Caco-2 (cell line): ENCODE measurements around the gene MS4A2. TPM values are rescaled to one million over a fixed set of nuclear protein-coding genes. Genes with fewer than 3 reads are reported as not detected.

Experiments
- BruUV-seq: library from RNA; stranded (reverse); fragments of 400-500 nt; replicated peaks from 2 replicates; lab custom pipeline; 2021; lab: Mats Ljungman, UMichigan
- CTCF ChIA-PET: fragments of 300-600 bp; sonication (Branson Sonifier 250); formaldehyde crosslinking; loops from one replicate; lab custom pipeline; 2022; ENCODE audit warnings: antibody characterized with exemption; lab: Charles Lee
- POLR2A ChIA-PET: fragments of 300-600 bp; sonication (Branson Sonifier 250); formaldehyde crosslinking; loops from one replicate; lab custom pipeline; 2022; ENCODE audit warnings: antibody characterized with exemption; lab: Charles Lee
- DNase-seq, 2 experiments: peaks; one replicate each; pipeline versions ENCODE4 v3.0.0 to v3.0.0-alpha.2; 2020 to 2022
- H3K27me3 ChIP-seq: replicated peaks from 2 replicates; pipeline ENCODE4 v1.6.0; 2011; ENCODE audit warnings: low read length; ENCODE audit not compliant: control insufficient read depth, insufficient read depth
- H3K36me3 ChIP-seq: 2 replicates; pipeline ENCODE4 v1.5.1; 2011; ENCODE audit warnings: low read length; ENCODE audit not compliant: control insufficient read depth, insufficient read depth
- H3K4me1 ChIP-seq: fragments of 250-450 bp; sonication (Bioruptor Pico); 2 replicates; pipeline ENCODE4 v1.5.1; 2020; ENCODE audit warnings: mild to moderate bottlenecking
- H3K4me3 ChIP-seq: 2 replicates; pipeline ENCODE4 v1.5.1; 2011; ENCODE audit warnings: low read depth, mild to moderate bottlenecking, control low read depth, low read length
- H3K9me3 ChIP-seq: fragments of 250-450 bp; sonication (Bioruptor Pico); 2 replicates; pipeline ENCODE4 v1.5.1; 2020; ENCODE audit warnings: mild to moderate bottlenecking, moderate library complexity
- H3K27ac Mint-ChIP-seq: one replicate; pipeline ENCODE4 v1.8.0; 2022; ENCODE audit warnings: mixed read lengths; ENCODE audit not compliant: unreplicated experiment
- H3K27me3 Mint-ChIP-seq: one replicate; pipeline ENCODE4 v1.8.0; 2022; ENCODE audit warnings: mixed read lengths; ENCODE audit not compliant: insufficient read depth, unreplicated experiment
- H3K36me3 Mint-ChIP-seq: one replicate; pipeline ENCODE4 v1.8.0; 2022; ENCODE audit warnings: mild to moderate bottlenecking, mixed read lengths; ENCODE audit not compliant: insufficient read depth, unreplicated experiment
- H3K4me1 Mint-ChIP-seq: one replicate; pipeline ENCODE4 v1.8.0; 2022; ENCODE audit warnings: low read depth, mixed read lengths; ENCODE audit not compliant: unreplicated experiment
- H3K4me3 Mint-ChIP-seq: one replicate; pipeline ENCODE4 v1.8.0; 2022; ENCODE audit warnings: mild to moderate bottlenecking, moderate library complexity, mixed read lengths; ENCODE audit not compliant: unreplicated experiment
- H3K9me3 Mint-ChIP-seq: one replicate; pipeline ENCODE4 v1.8.0; 2022; ENCODE audit warnings: mixed read lengths; ENCODE audit not compliant: unreplicated experiment
- CTCF ChIP-seq, 2 experiments: fragments of 200-600 bp in 1 of 2; IDR thresholded peaks; 1 replicate in 1 of 2; 2 replicates in 1 of 2; pipeline versions ENCODE4 v1.5.1 to v1.8.0; 2011 to 2022; ENCODE audit warnings: antibody characterized with exemption in 1 of 2, control low read depth in 1 of 2, inconsistent platforms in 1 of 2, low read depth in 1 of 2, low read length in 1 of 2, mild to moderate bottlenecking in 1 of 2, moderate library complexity in 1 of 2; ENCODE audit not compliant: insufficient read depth in 1 of 2, severe bottlenecking in 1 of 2, unreplicated experiment in 1 of 2
- intact Hi-C: fragments of 100-400 bp; cut with micrococcal nuclease; formaldehyde crosslinking; loops from one replicate; pipeline ENCODE4 v1.10.0; 2022; ENCODE audit not compliant: unreplicated experiment
- total RNA-seq: library from RNA; stranded (reverse); gene quantifications from 2 replicates; pipeline ENCODE4 v1.2.3, GENCODE V29; 2022

The MS4A2 gene
- total RNA-seq, 1 experiment from 2014 or later, result not detected

- BruUV-seq, result no TSS peak
- TF ChIP-seq CTCF (IDR thresholded peaks at IDR 0.05; ENCODE audit: insufficient read depth in 1 of 2, low read depth in 1 of 2, low read length in 1 of 2, severe bottlenecking in 1 of 2, unreplicated experiment in 1 of 2), result no peak
- H3K9me3 Mint-ChIP-seq, result no peaks in the 10 kb centered on the region
- H3K27ac Mint-ChIP-seq, result no peak overlapping the region
- no peaks in the 10 kb centered on the region for H3K36me3 Mint-ChIP-seq
- POLR2A ChIA-PET, result no interaction called here
- H3K4me3 Mint-ChIP-seq, result no peak overlapping the region
- CTCF ChIA-PET, result no interaction called here
- H3K4me1 Mint-ChIP-seq, result no peaks in the 10 kb centered on the region
- Histone ChIP-seq H3K4me1 (no peaks in the 10 kb centered on the region), H3K27me3 (no peaks in the 10 kb centered on the region), H3K9me3 (no peaks in the 10 kb centered on the region), H3K36me3 (no peaks in the 10 kb centered on the region), H3K4me3 (no peak overlapping the region)
- intact Hi-C loops, result no loop called here
- H3K27me3 Mint-ChIP-seq, result peaks cover 13% of the 10 kb centered on the region
- no peak for DNase-seq
Measured at GRCh38 chr11:60143768-60144167, 55.3 kb downstream of the MS4A2 start.

GRCh38 chr11:60145677-60146076 is 57.2 kb downstream of the MS4A2 start:
- no TSS peak for BruUV-seq
- intact Hi-C loops, result no loop called here
- 0 out of 2 replicates have a peak, but pooled peaks cover 2% of the 10 kb centered on the region for H3K9me3 ChIP-seq
- ChIA-PET POLR2A (no interaction called here), CTCF (no interaction called here)
- Mint-ChIP-seq H3K27ac (no peak overlapping the region), H3K9me3 (no peaks in the 10 kb centered on the region), H3K27me3 (peaks cover 5% of the 10 kb centered on the region), H3K4me3 (no peak overlapping the region), H3K36me3 (no peaks in the 10 kb centered on the region), H3K4me1 (no peaks in the 10 kb centered on the region)
- no peak for DNase-seq
- H3K27me3 ChIP-seq, result no peaks in the 10 kb centered on the region
- H3K4me3 ChIP-seq, result no peak overlapping the region
- no peaks in the 10 kb centered on the region for H3K4me1 ChIP-seq
- TF ChIP-seq CTCF (IDR thresholded peaks at IDR 0.05; ENCODE audit: insufficient read depth in 1 of 2, low read depth in 1 of 2, low read length in 1 of 2, severe bottlenecking in 1 of 2, unreplicated experiment in 1 of 2), result no peak
- H3K36me3 ChIP-seq, result no peaks in the 10 kb centered on the region

Other genes with a start within 250 kb of the MS4A2 start
- gene CBLIF, start 243.2 kb upstream of the MS4A2 start, total RNA-seq, result not detected in 2 replicates
- not detected in 2 replicates for gene TCN1, start 222.2 kb upstream of the MS4A2 start, total RNA-seq
- gene OOSP3, start 209.9 kb upstream of the MS4A2 start, total RNA-seq, result 0.39 TPM in 1 of 2 replicates, not detected in the other
- not detected in 2 replicates for gene OOSP1, start 150.2 kb upstream of the MS4A2 start, total RNA-seq
- gene OOSP4A, start 124.6 kb upstream of the MS4A2 start, total RNA-seq, result not detected in 2 replicates
- not detected in 2 replicates for gene OOSP4B, start 71.5 kb upstream of the MS4A2 start, total RNA-seq
- not detected in 2 replicates for gene OOSP2, start 48.3 kb upstream of the MS4A2 start, total RNA-seq
- gene MS4A3, start 32.0 kb upstream of the MS4A2 start, total RNA-seq, result not detected in 2 replicates
- not detected in 2 replicates for gene MS4A6A, start 94.4 kb downstream of the MS4A2 start, total RNA-seq
- gene MS4A4E, start 154.5 kb downstream of the MS4A2 start, total RNA-seq, result not detected in 2 replicates
- gene MS4A4A, start 192.0 kb downstream of the MS4A2 start, total RNA-seq, result not detected in 2 replicates
- gene MS4A6E, start 238.6 kb downstream of the MS4A2 start, total RNA-seq, result not detected in 2 replicates